HG03095 (cell line): ENCODE data around the gene NUMB.

Experiments
- ATAC-seq: cut with Tn5 transposase; IDR thresholded peaks from one replicate; pipeline ENCODE4 v1.9.1; 2021; ENCODE audit warnings: moderate library complexity; ENCODE audit not compliant: unreplicated experiment

Gene NUMB

GRCh38 chr14:73458183-73458976 lies at the start of gene NUMB:
Gene NUMB (minus strand): TSS chr14:73458546. CDS start chr14:73355751, 102,795 bp downstream.
- ATAC-seq, result peak; percentile 88

DNA sequence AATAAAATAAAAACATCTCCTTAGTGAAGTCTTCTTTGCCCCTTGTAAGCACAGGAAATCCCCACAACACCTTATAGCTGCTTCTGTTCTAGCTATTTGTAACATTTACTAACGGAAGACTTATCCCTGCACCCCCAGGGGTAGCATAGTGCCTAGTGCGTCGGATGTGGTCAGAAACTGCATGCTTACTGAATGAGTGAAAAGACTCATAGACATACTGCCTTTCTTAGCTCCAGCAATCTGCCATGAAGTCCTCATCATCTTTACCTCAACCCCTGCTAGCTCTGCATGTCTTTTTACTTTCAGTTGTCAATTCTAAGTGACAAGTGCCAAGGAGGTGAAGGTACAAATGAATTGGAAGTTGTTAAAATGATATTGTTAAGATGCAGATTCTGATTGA lies 45.3 kb upstream of the NUMB start:
- ATAC-seq, result no peak

GRCh38 chr14:73502017-73502619 lies 43.8 kb upstream of the NUMB start:
- ATAC-seq, result no peak

- ATAC-seq, result no peak
Measured at GRCh38 chr14:73500360-73500759, 42.0 kb upstream of the NUMB start.

- ATAC-seq, result no peak
Measured at GRCh38 chr14:73494593-73494992, 36.2 kb upstream of the NUMB start.

GRCh38 chr14:73492670-73493069 lies 34.3 kb upstream of the NUMB start:
- no peak for ATAC-seq

GRCh38 chr14:73492043-73492552 lies 33.8 kb upstream of the NUMB start:
- no peak for ATAC-seq

DNA sequence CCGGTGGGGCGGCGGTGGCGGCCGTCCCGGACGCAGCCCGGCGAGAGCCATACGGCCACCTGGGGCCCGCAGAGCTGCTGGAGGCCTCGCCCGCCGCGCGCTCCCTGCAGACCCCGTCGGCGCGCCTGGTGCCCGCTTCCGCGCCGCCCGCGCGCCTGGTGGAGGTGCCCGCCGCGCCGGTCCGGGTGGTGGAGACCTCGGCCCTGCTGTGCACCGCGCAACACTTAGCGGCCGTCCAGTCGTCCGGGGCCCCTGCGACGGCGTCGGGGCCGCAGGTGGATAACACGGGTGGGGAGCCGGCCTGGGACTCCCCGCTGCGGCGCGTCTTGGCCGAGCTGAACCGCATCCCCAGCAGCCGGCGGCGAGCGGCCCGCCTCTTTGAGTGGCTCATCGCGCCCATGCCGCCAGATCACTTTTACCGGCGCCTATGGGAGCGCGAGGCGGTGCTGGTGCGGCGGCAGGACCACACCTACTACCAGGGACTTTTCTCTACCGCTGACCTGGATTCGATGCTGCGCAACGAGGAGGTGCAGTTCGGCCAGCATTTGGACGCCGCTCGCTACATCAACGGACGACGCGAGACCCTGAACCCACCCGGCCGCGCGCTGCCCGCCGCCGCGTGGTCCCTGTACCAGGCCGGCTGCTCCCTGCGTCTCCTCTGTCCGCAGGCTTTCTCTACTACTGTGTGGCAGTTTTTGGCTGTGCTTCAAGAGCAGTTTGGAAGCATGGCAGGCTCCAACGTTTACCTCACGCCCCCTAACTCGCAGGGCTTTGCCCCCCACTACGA lies 33.1 kb upstream of the NUMB start:
- ATAC-seq, result peak; percentile 50

- no peak for ATAC-seq
Measured at GRCh38 chr14:73489481-73490175, 31.3 kb upstream of the NUMB start.

- ATAC-seq, result no peak
Measured at GRCh38 chr14:73478684-73479083, 20.3 kb upstream of the NUMB start.

GRCh38 chr14:73477618-73478266 lies 19.4 kb upstream of the NUMB start:
- peak; percentile 54 for ATAC-seq

- ATAC-seq, result no peak
Measured at GRCh38 chr14:73476451-73476931, 18.1 kb upstream of the NUMB start.

DNA sequence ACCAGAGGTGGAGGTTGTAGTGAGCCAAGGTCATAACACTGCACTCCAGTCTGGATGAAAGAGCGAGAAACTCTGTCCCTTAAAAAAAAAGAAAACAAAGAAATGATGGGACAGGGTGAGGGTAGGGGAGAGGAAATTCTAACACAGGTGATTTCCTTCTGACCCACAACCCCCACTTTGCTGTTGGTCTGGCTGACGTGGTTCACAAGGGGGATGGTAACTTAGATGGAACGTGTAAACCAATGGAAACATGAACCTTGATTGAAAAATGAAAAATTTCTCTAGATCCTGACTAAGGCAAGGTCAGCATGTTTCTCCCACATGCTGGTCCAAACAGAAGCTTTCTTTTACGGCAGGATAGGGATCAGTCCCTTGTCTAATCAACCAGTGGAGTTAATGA lies 16.6 kb upstream of the NUMB start:
- ATAC-seq, result no peak

DNA sequence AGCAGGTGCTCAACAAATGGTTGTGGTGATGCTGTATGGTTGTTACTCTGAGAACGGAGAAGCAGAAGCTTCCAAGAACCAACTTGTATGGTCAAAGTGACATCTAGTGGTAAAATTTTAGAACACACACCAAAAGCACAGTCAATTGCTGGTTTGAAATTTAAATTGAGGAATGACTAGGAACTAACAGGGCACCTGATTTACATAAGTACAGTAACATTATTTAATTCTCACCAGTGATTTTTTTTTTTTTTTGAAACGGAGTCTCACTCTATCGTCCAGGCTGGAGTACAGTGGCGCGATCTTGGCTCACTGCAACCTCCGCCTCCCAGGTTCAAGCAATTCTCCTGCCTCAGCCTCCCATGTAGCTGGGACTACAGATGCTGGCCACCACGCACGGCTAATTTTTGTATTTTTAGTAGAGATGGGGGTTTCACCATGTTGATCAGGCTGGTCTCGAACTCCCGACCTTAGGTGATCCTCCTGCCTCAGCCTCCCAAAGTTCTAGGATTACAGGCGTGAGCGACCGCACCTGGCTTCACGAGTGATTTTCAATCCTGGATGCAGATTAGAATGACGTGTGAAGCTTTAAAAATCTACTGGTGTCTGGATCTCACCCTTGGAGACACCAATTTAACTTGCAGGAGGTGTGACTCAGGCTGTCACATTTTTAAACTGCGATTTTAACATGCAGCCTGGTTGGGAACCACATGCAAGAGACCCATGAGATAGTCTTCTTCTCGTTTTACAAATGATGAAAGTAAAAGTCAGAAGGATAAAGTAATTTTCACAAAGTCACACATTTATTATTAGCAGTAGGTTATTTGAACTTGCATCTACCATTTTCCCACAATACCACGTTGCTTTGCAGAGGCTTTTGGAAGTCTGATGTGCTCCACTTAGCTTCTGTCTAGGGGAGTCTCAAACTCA lies 14.1 kb upstream of the NUMB start:
- no peak for ATAC-seq

DNA sequence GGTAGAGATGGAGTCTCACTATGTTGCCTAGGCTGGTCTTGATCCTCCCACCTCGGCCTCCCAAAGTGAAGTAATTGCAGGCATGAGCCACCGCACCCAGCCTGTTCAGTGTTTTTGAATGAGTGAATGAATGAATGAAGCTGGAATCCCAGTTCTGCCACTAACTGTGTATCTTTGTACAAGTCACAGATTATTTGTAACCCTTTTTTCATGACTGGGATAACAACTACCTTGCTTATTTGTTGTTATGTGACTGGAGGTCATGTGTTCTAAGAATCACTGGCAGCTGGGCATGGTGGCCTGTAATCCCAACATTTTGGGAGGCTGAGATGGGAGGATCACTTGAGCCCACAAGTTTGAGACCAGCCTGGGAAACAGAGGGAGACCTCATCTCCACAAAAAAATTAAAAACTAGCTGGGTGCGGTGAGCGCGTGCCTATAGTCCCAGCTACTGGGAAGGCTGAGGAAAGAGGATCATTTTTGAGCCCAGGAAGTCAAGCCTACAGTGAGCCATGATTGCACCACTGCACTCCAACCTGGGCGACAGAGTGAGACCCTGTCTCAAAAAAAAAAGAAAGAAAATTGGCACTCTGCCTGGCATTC lies 13.3 kb upstream of the NUMB start:
- ATAC-seq, result no peak

GRCh38 chr14:73468828-73469375 lies 10.6 kb upstream of the NUMB start:
- no peak for ATAC-seq

- no peak for ATAC-seq
Measured at GRCh38 chr14:73467800-73468199, 9.5 kb upstream of the NUMB start.

DNA sequence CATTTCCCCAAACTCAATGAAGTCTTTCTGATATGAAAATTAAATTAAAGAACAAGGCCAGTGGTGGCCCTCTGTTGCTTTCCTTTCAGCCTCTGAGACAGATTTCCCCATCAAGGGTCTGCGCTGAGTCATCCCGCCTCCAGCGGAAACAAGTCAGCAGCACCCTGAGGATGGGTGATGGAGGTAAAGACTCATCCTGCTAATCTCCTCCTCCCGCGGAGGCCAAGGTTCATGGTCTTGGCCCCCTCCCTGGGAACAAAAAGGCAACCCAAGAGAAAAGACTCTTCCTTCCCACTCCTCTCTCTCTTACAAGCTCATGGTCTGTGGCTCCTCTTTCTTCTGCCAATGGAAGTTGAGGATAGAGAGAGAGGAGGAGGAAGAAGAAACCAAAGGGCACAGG lies 9.0 kb upstream of the NUMB start:
- ATAC-seq, result no peak

DNA sequence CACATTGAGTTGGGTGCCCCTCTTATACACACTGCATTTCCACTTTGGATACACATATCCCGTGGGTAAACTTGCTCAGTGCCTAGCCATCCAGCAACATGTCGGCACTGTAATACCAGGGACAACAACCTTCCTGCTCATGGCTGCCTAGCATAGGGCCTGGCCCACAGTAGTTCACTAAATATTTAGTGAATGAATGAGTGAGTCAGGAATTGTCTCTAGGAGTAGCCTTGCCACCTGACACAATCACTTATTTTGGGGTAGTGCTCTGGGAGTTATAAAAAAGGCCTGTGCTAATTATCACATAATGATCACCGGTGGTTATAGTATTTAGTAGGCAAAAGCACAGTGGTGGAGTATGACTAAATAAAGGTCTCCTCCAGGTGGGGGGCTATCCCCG lies 8.5 kb upstream of the NUMB start:
- no peak for ATAC-seq
